Endodermal cell (in vitro differentiated cells): ENCODE data around the gene MAP3K6. TPM values are rescaled to one million over a fixed set of nuclear protein-coding genes. Genes with fewer than 3 reads are reported as not detected.
A peak's percentile ranks its signal among the peaks of the same experiment; 100 is the strongest.

Source experiments
- DNase-seq: peaks from one replicate; pipeline ENCODE4 v3.0.0-alpha.2; 2017
- H3K27ac ChIP-seq: 2 replicates; pipeline ENCODE4 v1.5.1; 2013; ENCODE audit warnings: mild to moderate bottlenecking, low read depth, low read length, moderate library complexity
- H3K27me3 ChIP-seq: 2 replicates; pipeline ENCODE4 v1.6.1; 2013; ENCODE audit warnings: mild to moderate bottlenecking, low read length, moderate library complexity; ENCODE audit not compliant: insufficient read depth, control insufficient read depth, poor library complexity, severe bottlenecking
- H3K36me3 ChIP-seq: 2 replicates; pipeline ENCODE4 v1.7.0; 2013; ENCODE audit warnings: mild to moderate bottlenecking, low read length, moderate library complexity; ENCODE audit not compliant: control insufficient read depth, insufficient read depth
- H3K4me1 ChIP-seq: one replicate; pipeline ENCODE4 v1.7.0; 2013; ENCODE audit warnings: low read length; ENCODE audit not compliant: control insufficient read depth, insufficient read depth
- H3K4me3 ChIP-seq: 2 replicates; pipeline ENCODE4 v1.5.1; 2013; ENCODE audit warnings: mild to moderate bottlenecking, low read length, moderate library complexity
- H3K9ac ChIP-seq: 2 replicates; pipeline ENCODE4 v1.6.1; 2013; ENCODE audit warnings: mild to moderate bottlenecking, low read length, moderate library complexity; ENCODE audit not compliant: poor library complexity, severe bottlenecking; ENCODE audit errors: extremely low read depth
- H3K9me3 ChIP-seq: 2 replicates; pipeline ENCODE4 v1.6.1; 2013; ENCODE audit warnings: mild to moderate bottlenecking, low read length, moderate library complexity; ENCODE audit not compliant: control insufficient read depth
- H3K27ac Mint-ChIP-seq: 2 replicates; pipeline ENCODE4 v1.8.0; 2020; ENCODE audit warnings: mixed read lengths
- H3K27me3 Mint-ChIP-seq: 2 replicates; pipeline ENCODE4 v1.8.0; 2021; ENCODE audit warnings: mild to moderate bottlenecking, mixed read lengths; ENCODE audit not compliant: insufficient read depth
- H3K36me3 Mint-ChIP-seq: 2 replicates; pipeline ENCODE4 v1.8.0; 2020; ENCODE audit warnings: low read depth, mixed read lengths
- H3K4me1 Mint-ChIP-seq: 2 replicates; pipeline ENCODE4 v1.8.0; 2020; ENCODE audit warnings: mixed read lengths
- H3K4me3 Mint-ChIP-seq: 2 replicates; pipeline ENCODE4 v1.8.0; 2020; ENCODE audit warnings: mild to moderate bottlenecking, moderate library complexity, mixed read lengths
- H3K9me3 Mint-ChIP-seq: 2 replicates; pipeline ENCODE4 v1.8.0; 2020; ENCODE audit warnings: mild to moderate bottlenecking, mixed read lengths
- WGBS, 2 experiments: methylation state at CpG; one replicate each; pipeline versions ENCODE4 v1.1.5 to v1.1.7; 2013; ENCODE audit warnings: missing lambda C conversion rate in 2 of 2, mixed read lengths in 1 of 2; ENCODE audit not compliant: insufficient coverage in 1 of 2, insufficient read length in 1 of 2; 5-methylcytosine and 5-hydroxymethylcytosine counted together
- total RNA-seq, 2 donors: library from RNA; stranded (reverse); fragmentation: NEBNext Ultra II Directional in 1 of 2; extraction: Animal tissue kit (Norgen Biotek cat#: 25700) in 1 of 2; gene quantifications; 2 replicates in 1 of 2; 3 replicates in 1 of 2; pipeline ENCODE4 v1.2.1, GENCODE V29; 2021
- TF ChIP-seq, protein P1 (sequence below): fragments of 200-600 bp; sonication (generic); conservative IDR thresholded peaks from 2 replicates; pipeline ENCODE4 v1.5.0; 2021; ENCODE audit warnings: antibody characterized with exemption, mild to moderate bottlenecking

Gene MAP3K6
- total RNA-seq, 2 donors from 2014 or later, result 6.6 to 11.5 TPM

DNA sequence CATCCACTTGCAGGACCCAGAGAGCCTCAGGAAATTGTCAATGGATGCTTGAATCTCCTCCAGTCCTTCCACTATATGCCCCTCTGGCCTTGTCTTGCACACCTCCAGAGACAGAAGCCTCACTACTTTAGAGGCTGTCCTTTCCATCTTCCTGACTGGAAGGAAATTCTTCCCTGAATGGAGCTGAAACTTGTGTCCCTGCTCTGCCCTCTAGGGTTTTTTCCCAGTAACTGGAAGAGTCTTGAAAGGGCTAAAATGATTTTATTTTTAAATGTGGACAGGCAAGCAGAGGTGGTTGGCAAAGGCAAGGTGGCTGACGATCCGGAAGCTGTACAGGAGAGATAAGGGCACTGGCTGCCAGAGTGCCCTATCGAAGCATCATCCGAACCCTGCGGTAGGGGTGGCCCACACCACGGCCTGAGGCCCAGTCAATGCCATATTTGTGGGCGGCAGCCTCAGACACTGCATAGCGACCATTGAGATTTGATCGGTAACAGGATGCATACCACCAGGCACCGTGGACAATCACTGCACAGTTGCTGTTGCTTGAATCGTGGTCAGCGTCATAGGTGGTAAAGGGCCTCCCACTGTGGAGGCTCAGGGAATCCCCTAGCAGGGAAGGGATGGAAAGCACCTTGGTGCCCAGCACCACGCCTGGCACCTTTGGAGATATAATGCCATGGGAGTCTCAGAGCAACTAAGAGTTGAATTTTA is 2.3 kb upstream of the MAP3K6 start:
- no peak overlapping the region for H3K4me3 ChIP-seq
- no peaks in the 10 kb centered on the region for H3K36me3 ChIP-seq
- peaks cover 12% of the 10 kb centered on the region for H3K4me1 Mint-ChIP-seq
- no peaks in the 10 kb centered on the region for H3K9me3 ChIP-seq
- no peaks in the 10 kb centered on the region for H3K9me3 Mint-ChIP-seq
- H3K4me1 ChIP-seq, result no peaks in the 10 kb centered on the region
- H3K9ac ChIP-seq, result no peak overlapping the region
- no peaks in the 10 kb centered on the region for H3K27me3 ChIP-seq
- H3K4me3 Mint-ChIP-seq, result no peak overlapping the region
- no peaks in the 10 kb centered on the region for H3K36me3 Mint-ChIP-seq
- peaks cover 3% of the 10 kb centered on the region for H3K27me3 Mint-ChIP-seq
- no peak overlapping the region for H3K27ac ChIP-seq
- 85 to 86% methylated on average over 12 to 13 of the region's 13 CpGs for WGBS, 2 experiments
- no peak for DNase-seq
- TF ChIP-seq, protein P1, sequence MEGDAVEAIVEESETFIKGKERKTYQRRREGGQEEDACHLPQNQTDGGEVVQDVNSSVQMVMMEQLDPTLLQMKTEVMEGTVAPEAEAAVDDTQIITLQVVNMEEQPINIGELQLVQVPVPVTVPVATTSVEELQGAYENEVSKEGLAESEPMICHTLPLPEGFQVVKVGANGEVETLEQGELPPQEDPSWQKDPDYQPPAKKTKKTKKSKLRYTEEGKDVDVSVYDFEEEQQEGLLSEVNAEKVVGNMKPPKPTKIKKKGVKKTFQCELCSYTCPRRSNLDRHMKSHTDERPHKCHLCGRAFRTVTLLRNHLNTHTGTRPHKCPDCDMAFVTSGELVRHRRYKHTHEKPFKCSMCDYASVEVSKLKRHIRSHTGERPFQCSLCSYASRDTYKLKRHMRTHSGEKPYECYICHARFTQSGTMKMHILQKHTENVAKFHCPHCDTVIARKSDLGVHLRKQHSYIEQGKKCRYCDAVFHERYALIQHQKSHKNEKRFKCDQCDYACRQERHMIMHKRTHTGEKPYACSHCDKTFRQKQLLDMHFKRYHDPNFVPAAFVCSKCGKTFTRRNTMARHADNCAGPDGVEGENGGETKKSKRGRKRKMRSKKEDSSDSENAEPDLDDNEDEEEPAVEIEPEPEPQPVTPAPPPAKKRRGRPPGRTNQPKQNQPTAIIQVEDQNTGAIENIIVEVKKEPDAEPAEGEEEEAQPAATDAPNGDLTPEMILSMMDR, result peak; percentile 58
- H3K27ac Mint-ChIP-seq, result no peak overlapping the region

DNA sequence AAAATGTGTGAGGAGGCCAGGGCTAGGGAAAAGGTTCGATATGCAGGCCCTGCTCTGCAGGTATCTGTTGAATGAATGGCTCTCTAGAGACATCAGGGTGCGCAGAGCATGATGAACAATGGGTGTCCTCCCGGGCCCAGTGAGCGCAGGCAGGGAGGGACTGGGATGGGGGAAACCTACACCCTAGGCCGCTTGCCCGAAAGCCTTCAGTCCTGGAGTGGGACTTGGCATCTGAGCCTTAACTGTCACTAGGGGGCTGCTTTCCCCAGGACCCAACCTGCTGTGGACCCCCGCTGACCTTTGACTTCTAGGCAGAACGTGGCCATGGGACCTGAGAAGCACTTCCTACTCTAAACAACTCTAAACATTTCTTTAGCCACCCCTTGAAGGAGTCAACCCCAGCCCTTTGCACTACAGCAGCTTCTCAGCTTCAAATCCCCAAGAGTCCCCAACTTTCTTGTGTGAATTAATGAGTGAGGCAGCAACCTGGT is 444 bp upstream of the MAP3K6 start:
- peak overlapping the region; percentile 70 for H3K4me3 Mint-ChIP-seq
- peak overlapping the region; percentile 88 for H3K4me3 ChIP-seq
- H3K4me1 ChIP-seq, result no peaks in the 10 kb centered on the region
- H3K36me3 Mint-ChIP-seq, result no peaks in the 10 kb centered on the region
- TF ChIP-seq, protein P1, result no peak
- peak overlapping the region; percentile 57 for H3K9ac ChIP-seq
- DNase-seq, result no peak
- H3K27me3 ChIP-seq, result no peaks in the 10 kb centered on the region
- H3K27ac Mint-ChIP-seq, result no peak overlapping the region
- no peaks in the 10 kb centered on the region for H3K9me3 Mint-ChIP-seq
- peak overlapping the region; percentile 72 for H3K27ac ChIP-seq
- peaks cover 14% of the 10 kb centered on the region for H3K27me3 Mint-ChIP-seq
- no peaks in the 10 kb centered on the region for H3K36me3 ChIP-seq
- H3K4me1 Mint-ChIP-seq, result peaks cover 12% of the 10 kb centered on the region
- WGBS, 2 experiments, result 45 to 46% methylated on average over 7 to 8 of the region's 8 CpGs
- no peaks in the 10 kb centered on the region for H3K9me3 ChIP-seq

DNA sequence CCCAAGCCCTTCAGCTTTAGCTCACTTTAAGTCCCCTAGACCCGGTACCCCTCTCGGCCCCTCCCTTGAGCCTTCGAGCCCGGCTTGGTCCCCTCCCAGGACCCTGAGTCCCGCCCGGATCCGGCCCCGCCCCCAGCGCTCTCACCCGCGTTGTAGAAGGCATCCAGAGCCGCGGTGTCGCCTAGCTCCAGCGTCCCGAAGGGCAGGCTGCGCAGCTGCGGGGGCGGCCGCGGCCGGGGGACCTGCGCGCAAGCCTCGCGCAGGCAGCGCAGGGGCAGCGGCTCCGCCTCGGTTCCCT is 699 bp downstream of the MAP3K6 start:
- 0% methylated on average over 5 to 30 of the region's 30 CpGs for WGBS, 2 experiments

More for the DNA sequence above, 699 bp downstream of the MAP3K6 start:
- Mint-ChIP-seq H3K4me1 (peaks cover 12% of the 10 kb centered on the region), H3K9me3 (no peaks in the 10 kb centered on the region), H3K27me3 (peaks cover 25% of the 10 kb centered on the region), H3K27ac (peak overlapping the region; percentile 85), H3K4me3 (peak overlapping the region; percentile 70), H3K36me3 (no peaks in the 10 kb centered on the region)
- H3K9ac ChIP-seq, result no peak overlapping the region
- peak overlapping the region; percentile 59 for H3K27ac ChIP-seq
- peak; percentile 95 for DNase-seq
- peak overlapping the region; percentile 88 for H3K4me3 ChIP-seq
- TF ChIP-seq, protein P1, result no peak
- H3K36me3 ChIP-seq, result no peaks in the 10 kb centered on the region
- no peaks in the 10 kb centered on the region for H3K9me3 ChIP-seq
- peaks cover 10% of the 10 kb centered on the region for H3K27me3 ChIP-seq
- no peaks in the 10 kb centered on the region for H3K4me1 ChIP-seq
